Common myeloid progenitor, CD34-positive (primary cell): ENCODE results near the gene FSCN2.

Experiments
- CTCF ChIA-PET: fragments of 350-600 bp; sonication (Branson Sonifier 250); formaldehyde crosslinking; loops from one replicate; lab custom pipeline; 2021; ENCODE audit warnings: antibody characterized with exemption; lab: Charles Lee
- POLR2A ChIA-PET: fragments of 350-600 bp; sonication (Branson Sonifier 250); formaldehyde crosslinking; loops from one replicate; lab custom pipeline; 2021; ENCODE audit warnings: antibody characterized with exemption; lab: Charles Lee
- DNase-seq, 3 donors: peaks; one replicate each; pipeline versions ENCODE4 v3.0.0 to v3.0.0-alpha.2; 2013
- H3K27ac ChIP-seq, 2 experiments: 1 replicate in 1 of 2; 2 replicates in 1 of 2; pipeline ENCODE4 v1.7.0; 2013; ENCODE audit warnings: inconsistent platforms in 2 of 2, low read length in 2 of 2, mild to moderate bottlenecking in 2 of 2, low read depth in 1 of 2, moderate library complexity in 1 of 2; ENCODE audit not compliant: severe bottlenecking in 2 of 2, insufficient read depth in 1 of 2, poor library complexity in 1 of 2
- H3K27me3 ChIP-seq, 5 experiments: replicated peaks in 2 of 5; 1 replicate in 3 of 5; 2 replicates in 2 of 5; pipeline versions ENCODE4 v1.6.1 to v1.7.0; 2013; ENCODE audit warnings: low read length in 4 of 5, mild to moderate bottlenecking in 2 of 5, moderate library complexity in 2 of 5, inconsistent platforms in 1 of 5; ENCODE audit not compliant: insufficient read depth in 5 of 5, control insufficient read depth in 4 of 5
- H3K36me3 ChIP-seq, 4 experiments: 1 replicate in 2 of 4; 2 replicates in 2 of 4; pipeline versions ENCODE4 v1.6.1 to v1.7.0; 2013; ENCODE audit warnings: low read length in 3 of 4, control low read depth in 1 of 4, mild to moderate bottlenecking in 1 of 4; ENCODE audit not compliant: control insufficient read depth in 4 of 4, insufficient read depth in 4 of 4
- H3K4me1 ChIP-seq, 4 experiments: 1 replicate in 3 of 4; 2 replicates in 1 of 4; pipeline versions ENCODE4 v1.6.1 to v1.7.1; 2013; ENCODE audit warnings: low read length in 3 of 4, mild to moderate bottlenecking in 3 of 4, control low read depth in 1 of 4, inconsistent platforms in 1 of 4, moderate library complexity in 1 of 4; ENCODE audit not compliant: control insufficient read depth in 4 of 4, insufficient read depth in 4 of 4; ENCODE audit errors: control extremely low read depth in 1 of 4
- H3K4me3 ChIP-seq, 7 experiments: 1 replicate in 4 of 7; 2 replicates in 3 of 7; pipeline versions ENCODE4 v1.5.1 to v1.7.0; 2013; ENCODE audit warnings: mild to moderate bottlenecking in 7 of 7, low read length in 6 of 7, moderate library complexity in 6 of 7, inconsistent platforms in 2 of 7, low read depth in 2 of 7, control low read depth in 1 of 7; ENCODE audit not compliant: insufficient read depth in 4 of 7, control insufficient read depth in 1 of 7; ENCODE audit errors: extremely low read depth in 1 of 7
- H3K9me3 ChIP-seq, 5 experiments: 1 replicate in 4 of 5; 2 replicates in 1 of 5; pipeline versions ENCODE4 v1.6.1 to v1.7.1; 2013; ENCODE audit warnings: low read length in 4 of 5, mild to moderate bottlenecking in 2 of 5, inconsistent platforms in 1 of 5, low read depth in 1 of 5, moderate library complexity in 1 of 5; ENCODE audit not compliant: control insufficient read depth in 4 of 5, insufficient read depth in 2 of 5; ENCODE audit errors: control extremely low read depth in 1 of 5
- WGBS: methylation state at CpG from one replicate; pipeline ENCODE4 v1.1.5; 2013; ENCODE audit not compliant: insufficient coverage; 5-methylcytosine and 5-hydroxymethylcytosine counted together

FSCN2 gene

DNA sequence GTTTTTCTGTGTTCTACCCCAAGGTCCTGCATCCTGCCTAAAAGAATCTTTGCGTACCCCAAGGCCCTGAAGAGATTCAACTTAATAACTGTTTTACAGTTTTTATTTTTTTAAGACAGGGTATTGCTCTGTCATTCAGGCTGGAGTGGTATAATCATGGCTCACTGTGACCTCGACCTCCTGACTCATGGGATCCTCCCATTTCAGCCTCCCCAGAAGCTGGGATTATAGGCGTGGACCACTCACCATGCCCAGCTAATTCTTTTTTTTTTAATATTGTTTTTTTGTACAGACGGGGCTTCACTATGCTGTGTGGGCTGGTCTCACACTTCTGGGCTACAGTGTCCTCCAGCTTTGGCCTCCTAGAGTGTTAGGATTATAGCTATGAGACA lies 33.3 kb downstream of the FSCN2 start:
- WGBS, result 90% methylated on average over 2 of the region's 4 CpGs
- ChIA-PET POLR2A (interaction anchor here (0.6 kb wide), 1 partner anchor 339 kb away, joined by 3 read pairs; the partner anchor contains the start of gene CEP131), CTCF (interaction anchor here (0.8 to 1.0 kb wide), 2 partner anchors 13 to 39 kb away, joined by 3 read pairs; no protein-coding TSS in a partner anchor)
- Histone ChIP-seq H3K4me1 (peaks cover 4 to 34% (median 25%) of the 10 kb centered on the region in 4 experiments), H3K9me3 (no peaks in the 10 kb centered on the region), H3K27me3 (no peaks in the 10 kb centered on the region), H3K36me3 (peaks cover 9 to 64% (median 40%) of the 10 kb centered on the region in 4 experiments), H3K4me3 (peak overlapping the region in 2 of 7 experiments; percentile 2 to 19), H3K27ac (peak overlapping the region in 1 of 2 experiments; percentile 70)
- peak in 1 of 3 donors; percentile 7 for DNase-seq

DNA sequence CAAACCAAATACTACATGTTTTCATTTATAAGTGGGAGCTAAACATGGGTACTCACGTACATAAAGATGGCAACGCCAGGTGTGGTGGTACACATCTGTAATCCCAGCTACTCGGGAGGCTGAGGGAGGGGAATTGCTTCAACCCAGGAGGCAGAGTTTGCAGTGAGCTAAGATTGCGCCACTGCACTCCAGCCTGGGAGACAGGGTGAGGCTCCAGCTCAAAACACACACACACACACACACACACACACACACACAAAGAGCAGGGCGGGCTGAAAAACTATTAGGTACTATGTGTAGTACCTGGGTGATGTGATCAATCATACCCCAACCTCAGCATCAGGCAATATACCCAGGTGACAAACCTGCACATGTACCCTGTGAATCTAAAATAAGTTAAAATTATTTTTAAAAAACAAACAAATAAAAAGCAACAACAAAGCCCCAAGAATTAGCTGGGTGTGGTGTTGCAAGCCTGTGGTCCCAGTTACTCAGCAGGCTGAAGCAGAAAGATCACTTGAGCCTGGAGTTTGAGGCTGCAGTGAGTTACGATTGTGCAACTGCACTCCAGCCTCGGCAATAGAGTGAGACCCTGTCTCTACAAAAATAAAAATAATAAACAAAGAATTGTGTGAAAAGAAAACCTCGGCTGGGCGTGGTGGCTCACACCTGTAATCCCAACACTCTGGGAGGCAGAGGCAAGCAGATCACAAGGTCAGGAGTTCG lies 35.8 kb downstream of the FSCN2 start:
- Histone ChIP-seq H3K4me3 (no peak overlapping the region), H3K27ac (no peak overlapping the region), H3K27me3 (no peaks in the 10 kb centered on the region), H3K36me3 (peaks cover 7 to 55% (median 30%) of the 10 kb centered on the region in 4 experiments), H3K9me3 (no peaks in the 10 kb centered on the region), H3K4me1 (peaks cover 12 to 55% (median 46%) of the 10 kb centered on the region in 4 experiments)
- 100% methylated on average over 2 of the region's 10 CpGs for WGBS
- ChIA-PET CTCF (interaction anchor here (0.6 to 2.4 kb wide), 3 partner anchors 10 to 79 kb away, joined by 3 to 7 read pairs (median 3); partner anchors contain the start of gene FAAP100), POLR2A (no interaction called here)
- peak in 2 of 3 donors; percentile 11 to 14 for DNase-seq

- 86% methylated on average over 14 of the region's 17 CpGs for WGBS
- peaks cover 7 to 58% (median 35%) of the 10 kb centered on the region in 4 experiments for H3K36me3 ChIP-seq
- H3K27ac ChIP-seq, result no peak overlapping the region
- no peaks in the 10 kb centered on the region for H3K9me3 ChIP-seq
- no peak for DNase-seq
- ChIA-PET POLR2A (interaction anchor here (0.6 kb wide), 1 partner anchor 303 kb away, joined by 3 read pairs; no protein-coding TSS in a partner anchor), CTCF (interaction anchor here (1.4 to 3.2 kb wide), 5 partner anchors 9 to 135 kb away, joined by 3 to 11 read pairs (median 6); no protein-coding TSS in a partner anchor)
- no peak overlapping the region for H3K4me3 ChIP-seq
- peaks cover 12 to 55% (median 46%) of the 10 kb centered on the region in 4 experiments for H3K4me1 ChIP-seq
- H3K27me3 ChIP-seq, result no peaks in the 10 kb centered on the region
Observed at GRCh38 chr17:81564778-81565177, 36.6 kb downstream of the FSCN2 start.

GRCh38 chr17:81565231-81565630 lies 37.1 kb downstream of the FSCN2 start:
- ChIA-PET CTCF (interaction anchor here (0.8 to 3.2 kb wide), 7 partner anchors 8 to 135 kb away, joined by 3 to 13 read pairs (median 6); no protein-coding TSS in a partner anchor), POLR2A (interaction anchor here (0.6 kb wide), 1 partner anchor 304 kb away, joined by 3 read pairs; no protein-coding TSS in a partner anchor)
- Histone ChIP-seq H3K36me3 (peaks cover 7 to 61% (median 38%) of the 10 kb centered on the region in 4 experiments), H3K27me3 (no peaks in the 10 kb centered on the region), H3K27ac (no peak overlapping the region), H3K4me1 (peaks cover 12 to 55% (median 46%) of the 10 kb centered on the region in 4 experiments), H3K9me3 (no peaks in the 10 kb centered on the region), H3K4me3 (no peak overlapping the region)
- DNase-seq, result no peak
- WGBS, result 96% methylated on average over 16 of the region's 16 CpGs

- peaks cover 8 to 46% (median 40%) of the 10 kb centered on the region in 4 experiments for H3K4me1 ChIP-seq
- H3K27ac ChIP-seq, result peak overlapping the region in 1 of 2 experiments; percentile 16
- H3K4me3 ChIP-seq, result peak overlapping the region in 6 of 7 experiments; percentile 28 to 62 (median 34)
- H3K27me3 ChIP-seq, result no peaks in the 10 kb centered on the region
- 7% methylated on average over 5 of the region's 8 CpGs for WGBS
- DNase-seq, result peak; percentile 75 to 94 (median 94)
- ChIA-PET POLR2A (interaction anchor here (0.5 to 2.0 kb wide), 3 partner anchors 14 to 391 kb away, joined by 3 to 18 read pairs (median 3); partner anchors contain the start of gene FAAP100), CTCF (interaction anchor here (0.7 to 3.2 kb wide), 10 partner anchors 9 to 277 kb away, joined by 3 to 13 read pairs (median 4); no protein-coding TSS in a partner anchor)
- peaks cover 7 to 70% (median 49%) of the 10 kb centered on the region in 4 experiments for H3K36me3 ChIP-seq
- no peaks in the 10 kb centered on the region for H3K9me3 ChIP-seq
Observed at GRCh38 chr17:81566461-81567126, 38.4 kb downstream of the FSCN2 start.

GRCh38 chr17:81567191-81567590 lies 39.0 kb downstream of the FSCN2 start:
- H3K27ac ChIP-seq, result no peak overlapping the region
- H3K36me3 ChIP-seq, result peaks cover 7 to 71% (median 51%) of the 10 kb centered on the region in 4 experiments
- H3K4me1 ChIP-seq, result peaks cover 8 to 45% (median 40%) of the 10 kb centered on the region in 4 experiments
- no peaks in the 10 kb centered on the region for H3K9me3 ChIP-seq
- H3K27me3 ChIP-seq, result no peaks in the 10 kb centered on the region
- H3K4me3 ChIP-seq, result peak overlapping the region in 5 of 7 experiments; percentile 7 to 62 (median 32)
- ChIA-PET POLR2A (interaction anchor here (0.9 to 2.0 kb wide), 2 partner anchors 14 to 34 kb away, joined by 3 to 18 read pairs; partner anchors contain the start of gene FAAP100), CTCF (interaction anchor here (0.7 to 3.2 kb wide), 8 partner anchors 10 to 277 kb away, joined by 3 to 13 read pairs (median 5); no protein-coding TSS in a partner anchor)
- WGBS, result 65% methylated on average over 4 of the region's 4 CpGs
- DNase-seq, result no peak
